ENCODE results near the gene ULK4.
"Not testable (repeated sequence)": the region's sequence is repeated elsewhere in the genome, so short reads cannot be mapped to it uniquely, and the experiment has no call there.

Gene ULK4

DNA sequence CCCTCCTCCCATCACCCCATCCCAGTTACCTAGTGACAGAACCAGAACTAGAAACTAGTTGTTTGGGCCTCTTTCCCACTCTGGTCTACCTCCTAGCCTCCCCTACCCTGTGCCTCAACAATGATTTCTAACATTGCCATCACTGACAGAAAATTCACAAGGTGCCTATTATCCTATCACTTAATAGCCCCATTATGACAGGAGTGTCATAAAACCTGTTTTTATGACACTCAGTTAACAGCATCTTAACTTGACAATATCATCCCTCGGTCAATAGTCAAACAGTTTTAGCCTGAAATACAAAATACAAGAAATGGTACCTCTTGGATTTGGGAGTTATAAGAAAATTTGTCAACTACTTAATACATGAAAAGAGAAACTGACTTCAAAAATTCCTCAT, 46.5 kb downstream of the ULK4 start:
- no peak for TF ChIP-seq ZNF274 (IDR thresholded peaks at IDR 0.05; ENCODE audit: low read depth, low read length)
- no peak overlapping the region for H3K4me3 ChIP-seq (ENCODE audit: low read length)

DNA sequence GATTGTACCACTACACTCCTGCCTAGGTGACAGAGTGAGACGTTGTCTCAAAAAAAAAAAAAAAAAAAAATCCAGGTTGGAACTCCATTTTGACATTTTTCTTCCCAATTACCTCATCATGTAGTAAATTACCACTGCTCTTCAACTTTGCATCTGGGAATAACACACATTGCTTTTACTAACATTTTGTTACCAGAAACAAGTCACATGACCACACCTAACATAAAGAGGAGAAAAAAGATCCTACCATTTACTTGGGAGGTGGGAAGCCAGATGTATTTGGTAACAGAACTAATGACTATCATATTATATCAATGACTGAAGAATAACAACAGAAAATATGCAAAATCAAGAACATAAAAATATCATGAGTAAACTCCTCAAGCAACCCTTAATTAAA, 49.6 kb downstream of the ULK4 start:
- no peak for TF ChIP-seq ZNF274 (IDR thresholded peaks at IDR 0.05; ENCODE audit: low read depth, low read length)

DNA sequence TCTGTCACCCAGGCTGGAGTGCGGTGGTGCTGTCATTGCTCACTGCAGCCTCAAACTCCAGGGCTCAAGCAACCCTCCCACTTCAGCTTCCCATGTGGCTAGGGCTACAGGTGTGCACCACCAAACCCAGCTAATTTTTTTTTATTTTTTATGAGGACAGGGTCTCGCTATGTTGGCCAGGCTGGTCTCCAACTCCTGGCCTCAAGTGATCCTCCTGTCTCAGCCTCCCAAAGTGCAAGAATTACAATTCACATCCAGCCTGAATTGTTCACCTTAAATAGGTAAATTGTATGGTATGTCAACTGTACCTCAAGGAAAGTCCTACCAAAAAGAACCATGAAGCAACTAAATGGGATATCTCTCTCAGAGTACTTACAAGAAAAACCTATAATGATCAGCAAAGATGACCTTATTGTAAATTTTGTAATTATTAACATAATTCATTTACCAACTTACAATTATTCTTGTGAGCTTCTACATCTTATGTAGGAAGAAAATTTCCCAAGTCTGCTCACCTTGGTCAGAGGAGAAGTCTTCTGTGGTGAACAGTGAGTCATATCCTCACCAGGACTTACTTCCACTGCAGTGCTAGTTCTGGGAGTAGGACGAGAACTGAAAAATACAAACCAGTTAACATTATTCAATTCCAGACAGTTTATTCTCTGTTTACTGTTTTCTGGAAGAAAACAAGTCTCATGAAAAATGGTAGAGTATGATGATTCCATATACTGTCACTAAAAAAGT, 54.4 kb downstream of the ULK4 start:
- no peak overlapping the region for H3K4me3 ChIP-seq (ENCODE audit: low read length)
- TF ChIP-seq ZNF274 (IDR thresholded peaks at IDR 0.05; ENCODE audit: low read depth, low read length): no peak

More for the DNA sequence above, 49.6 kb downstream of the ULK4 start:
- H3K4me3 ChIP-seq (ENCODE audit: low read length): no peak overlapping the region

DNA sequence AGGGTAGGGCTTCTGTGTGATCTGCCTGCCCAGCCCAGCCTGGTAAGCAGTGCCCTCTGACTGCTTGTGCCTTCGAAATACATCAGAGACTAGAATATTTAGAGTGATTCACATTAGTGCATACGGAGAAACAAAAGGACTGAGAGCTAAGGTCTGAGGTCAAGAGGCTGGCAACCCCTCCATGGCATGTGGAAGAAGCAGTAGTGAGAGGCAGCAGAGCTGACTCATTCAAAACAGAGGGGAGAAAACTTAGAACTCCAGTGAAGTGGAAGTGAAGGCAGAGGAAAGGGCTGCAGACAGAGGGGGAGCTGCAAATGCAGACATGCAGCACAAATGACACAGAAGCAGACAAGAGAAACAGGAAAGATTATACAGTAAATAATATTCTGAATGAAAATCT, 61.6 kb downstream of the ULK4 start:
- TF ChIP-seq ZNF274 (IDR thresholded peaks at IDR 0.05; ENCODE audit: low read depth, low read length): no peak
- no peak overlapping the region for H3K4me3 ChIP-seq (ENCODE audit: low read length)

DNA sequence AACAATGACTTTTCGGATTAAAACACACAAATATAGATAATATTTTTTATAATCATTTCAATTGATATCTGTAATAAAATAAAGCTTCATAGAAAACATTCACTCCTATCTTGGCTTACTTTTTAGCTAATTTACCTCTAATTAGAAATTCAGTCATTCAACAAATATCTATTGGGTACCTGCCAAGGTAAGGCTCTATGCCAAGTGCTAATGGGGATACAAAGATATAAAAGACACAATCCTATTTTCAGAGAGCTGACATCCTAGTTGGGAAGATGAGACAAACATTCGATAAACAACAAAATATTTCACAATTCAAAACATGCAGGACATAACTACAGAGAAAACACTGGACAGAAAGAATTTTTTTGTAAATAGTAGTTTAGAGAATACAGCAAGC, 63.3 kb downstream of the ULK4 start:
- TF ChIP-seq ZNF274 (IDR thresholded peaks at IDR 0.05; ENCODE audit: low read depth, low read length): no peak
- H3K4me3 ChIP-seq (ENCODE audit: low read length): no peak overlapping the region

DNA sequence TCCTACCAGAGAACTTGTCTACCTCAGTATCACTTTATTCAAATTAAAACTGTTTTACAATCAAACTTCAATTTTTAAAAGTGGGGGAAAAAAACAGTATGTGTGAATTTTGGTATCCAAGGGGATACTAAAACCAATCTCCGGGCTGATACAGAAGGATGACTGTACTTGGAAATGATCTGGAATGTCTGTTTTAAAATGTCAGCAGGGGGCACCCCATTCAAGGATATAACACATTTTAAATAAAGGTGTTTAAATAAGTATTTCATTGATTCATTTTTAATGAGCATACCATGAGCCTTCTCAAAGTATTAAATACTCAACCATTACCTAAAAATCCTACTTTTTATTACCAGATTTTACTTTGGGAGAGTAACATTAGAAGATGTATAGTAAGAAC, 67.9 kb downstream of the ULK4 start:
- no peak overlapping the region for H3K4me3 ChIP-seq (ENCODE audit: low read length)
- no peak for TF ChIP-seq ZNF274 (IDR thresholded peaks at IDR 0.05; ENCODE audit: low read depth, low read length)

DNA sequence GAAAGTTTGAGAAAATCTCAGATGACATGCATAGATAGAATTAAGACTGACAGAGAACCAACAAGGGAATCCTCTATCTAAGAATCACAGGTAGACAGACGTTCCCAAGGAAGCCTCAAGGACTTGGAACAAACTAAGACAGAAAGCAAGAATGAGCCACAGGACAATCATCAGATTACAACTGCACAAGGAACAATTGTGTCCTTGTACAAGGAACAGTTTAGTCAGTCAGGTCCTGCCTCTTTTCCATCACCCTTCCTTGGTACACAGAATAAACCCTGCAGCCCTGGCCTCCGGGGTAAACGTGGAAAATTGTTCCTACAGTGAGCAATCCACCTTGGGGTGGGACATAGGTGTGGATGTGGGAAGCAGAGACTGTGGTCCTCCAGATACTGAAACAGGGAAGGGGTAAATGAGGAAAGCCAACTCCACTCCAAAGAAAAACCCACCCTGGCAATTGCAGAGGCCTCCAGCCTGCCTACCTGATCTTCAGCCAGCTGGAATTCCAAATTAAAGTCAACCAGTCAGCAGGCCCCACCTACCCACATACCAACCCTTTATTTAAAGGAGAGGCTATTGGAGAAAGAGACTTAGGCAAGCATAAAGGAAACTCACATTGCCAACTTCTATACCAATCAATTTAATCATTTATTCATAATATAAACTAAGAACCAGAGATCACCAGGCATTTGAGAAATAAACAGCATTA, 73.4 kb downstream of the ULK4 start:
- TF ChIP-seq ZNF274 (IDR thresholded peaks at IDR 0.05; ENCODE audit: low read depth, low read length): no peak
- H3K4me3 ChIP-seq (ENCODE audit: low read length): no peak overlapping the region

DNA sequence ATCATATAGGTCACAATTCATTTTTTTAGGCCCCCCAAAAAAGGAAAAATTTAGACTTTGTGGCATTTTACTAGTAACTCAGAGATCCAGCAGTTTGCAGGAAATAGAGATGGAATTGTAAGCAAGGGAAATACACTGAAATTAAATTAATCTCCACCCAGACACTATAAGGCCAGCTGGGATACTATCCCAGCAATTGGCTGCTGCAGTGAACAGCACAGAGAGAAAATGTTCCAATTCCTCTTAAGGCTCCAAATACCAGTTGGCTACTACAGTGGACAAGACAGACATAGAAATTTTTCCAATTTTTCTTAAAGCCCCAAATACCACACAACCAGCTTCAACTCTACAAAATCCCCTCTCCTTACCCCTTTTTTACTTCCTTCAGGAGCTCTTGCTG, 78.9 kb downstream of the ULK4 start:
- TF ChIP-seq ZNF274 (IDR thresholded peaks at IDR 0.05; ENCODE audit: low read depth, low read length): no peak
- no peak overlapping the region for H3K4me3 ChIP-seq (ENCODE audit: low read length)

DNA sequence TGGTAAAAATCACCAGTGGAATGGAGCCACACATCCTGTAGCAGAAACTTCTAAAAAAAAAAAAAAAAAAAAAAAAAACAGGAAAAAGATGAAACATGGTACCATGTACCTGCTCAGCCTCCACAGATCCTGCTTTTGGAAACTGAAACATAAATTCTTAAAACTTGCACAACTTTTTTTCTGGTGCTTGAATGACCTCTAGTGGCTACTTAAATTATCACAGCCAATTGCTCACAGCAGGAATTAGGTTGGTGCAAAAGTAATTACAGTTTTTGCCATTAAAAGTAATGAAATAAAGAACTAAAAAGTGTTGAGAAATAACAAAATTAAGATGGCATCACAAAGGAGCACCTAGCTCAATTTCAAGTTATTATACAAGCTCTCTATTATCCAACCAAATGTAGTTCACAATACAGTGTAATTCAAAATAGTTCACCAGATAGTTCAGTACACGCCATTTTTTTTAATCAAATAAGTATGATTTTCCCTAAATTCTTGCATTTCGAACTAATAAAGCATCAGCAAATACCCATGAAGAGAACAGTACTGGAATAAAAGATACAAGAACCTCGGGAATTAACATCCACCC, 80.6 kb downstream of the ULK4 start:
- no peak for TF ChIP-seq ZNF274 (IDR thresholded peaks at IDR 0.05; ENCODE audit: low read depth, low read length)
- H3K4me3 ChIP-seq (ENCODE audit: low read length): no peak overlapping the region

DNA sequence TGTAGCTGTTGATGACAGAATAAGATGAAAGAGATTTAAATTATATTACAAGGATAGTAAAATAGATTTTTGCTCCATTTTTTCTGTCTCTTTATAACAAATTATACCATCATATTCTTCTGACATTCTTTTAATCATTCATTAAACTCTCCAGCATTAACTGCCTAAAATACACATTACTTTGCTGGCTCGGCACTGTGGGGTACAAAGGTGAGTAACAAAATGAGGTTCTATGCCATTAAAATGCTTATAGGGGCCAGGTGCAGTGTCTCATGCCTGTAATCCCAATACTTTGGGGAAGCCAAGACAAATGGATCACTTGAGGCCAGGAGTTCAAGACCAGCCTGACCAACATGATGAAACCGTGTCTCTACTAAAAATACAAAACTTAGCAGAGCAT, 81.5 kb downstream of the ULK4 start:
- H3K4me3 ChIP-seq (ENCODE audit: low read length): no peak overlapping the region
- TF ChIP-seq ZNF274 (IDR thresholded peaks at IDR 0.05; ENCODE audit: low read depth, low read length): no peak

DNA sequence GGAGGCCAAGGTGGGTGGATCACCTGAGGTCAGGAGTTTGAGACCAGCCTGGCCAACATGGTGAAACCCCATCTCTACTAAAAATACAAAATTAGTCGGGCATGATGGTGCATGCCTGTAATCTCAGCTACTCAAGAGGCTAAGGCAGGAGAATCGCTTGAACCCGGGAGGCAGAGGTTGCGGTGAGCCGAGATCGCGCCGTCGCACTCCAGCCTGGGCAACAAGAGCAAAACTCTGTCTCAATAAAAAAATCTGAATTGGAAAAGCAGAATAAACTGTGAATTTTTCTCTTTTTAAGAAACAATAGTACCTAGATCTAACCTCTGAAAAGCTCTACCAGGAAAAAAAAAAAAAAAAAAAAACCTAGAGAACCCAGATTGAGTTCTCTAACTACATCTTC, 84.2 kb downstream of the ULK4 start:
- not testable (repeated sequence) for H3K4me3 ChIP-seq (ENCODE audit: low read length)

DNA sequence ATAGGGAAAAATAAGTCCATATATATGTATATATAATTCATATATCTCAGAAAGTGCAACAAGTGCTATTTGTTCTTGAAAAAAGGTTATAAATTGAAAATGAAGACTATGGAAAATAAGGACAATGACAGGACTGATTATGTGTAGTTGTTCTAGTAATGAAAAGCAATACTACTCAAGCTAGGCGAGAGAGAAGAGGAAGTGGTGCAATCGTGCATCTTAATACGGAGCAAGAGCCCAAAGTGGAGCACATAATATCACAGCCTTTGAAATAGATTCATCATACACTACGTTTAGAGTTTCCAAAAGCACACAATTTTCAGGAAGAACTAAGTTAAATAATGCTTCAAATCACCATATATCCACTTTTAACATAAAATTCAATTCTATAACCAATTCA, 87.9 kb downstream of the ULK4 start:
- TF ChIP-seq ZNF274 (IDR thresholded peaks at IDR 0.05; ENCODE audit: low read depth, low read length): no peak
- no peak overlapping the region for H3K4me3 ChIP-seq (ENCODE audit: low read length)

DNA sequence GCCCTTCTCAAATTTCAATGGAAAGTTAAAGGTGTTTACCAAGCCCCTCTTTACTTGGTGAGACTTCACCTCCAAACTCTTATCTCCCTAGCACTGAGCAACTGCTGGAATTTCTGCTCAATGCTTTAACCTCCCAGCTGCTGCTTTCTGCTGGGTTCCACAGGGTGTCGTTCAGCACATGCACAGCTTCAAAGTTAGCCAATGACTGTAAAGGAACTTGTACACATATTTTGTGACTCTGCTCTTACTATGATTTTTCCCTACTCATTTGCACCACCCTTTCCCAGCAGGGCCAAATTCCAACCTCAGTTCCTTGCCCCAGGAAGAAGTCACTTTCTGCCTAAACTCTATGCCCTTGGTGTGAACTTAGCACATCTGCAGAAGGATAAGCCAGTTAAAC, 89.7 kb downstream of the ULK4 start:
- TF ChIP-seq ZNF274 (IDR thresholded peaks at IDR 0.05; ENCODE audit: low read depth, low read length): no peak
- no peak overlapping the region for H3K4me3 ChIP-seq (ENCODE audit: low read length)

DNA sequence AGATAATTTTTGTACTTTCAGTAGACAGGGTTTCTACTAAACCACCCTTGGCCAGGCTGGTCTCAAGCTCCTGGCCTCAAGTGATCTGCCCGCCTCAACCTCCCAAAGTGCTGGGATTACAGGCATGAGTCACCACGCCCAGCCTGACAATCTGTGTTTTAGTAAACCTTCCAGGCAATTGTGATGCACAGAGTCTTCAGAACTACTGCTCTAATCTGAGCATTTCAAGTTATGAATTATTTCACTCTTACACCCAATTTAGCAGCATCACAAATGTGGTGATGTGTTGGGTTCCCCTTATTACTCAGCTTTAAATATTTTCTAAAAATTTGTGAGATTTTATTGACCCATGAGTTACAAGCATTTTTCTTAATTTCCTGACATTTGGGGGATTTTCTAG, 94.4 kb downstream of the ULK4 start:
- TF ChIP-seq ZNF274 (IDR thresholded peaks at IDR 0.05; ENCODE audit: low read depth, low read length): no peak

DNA sequence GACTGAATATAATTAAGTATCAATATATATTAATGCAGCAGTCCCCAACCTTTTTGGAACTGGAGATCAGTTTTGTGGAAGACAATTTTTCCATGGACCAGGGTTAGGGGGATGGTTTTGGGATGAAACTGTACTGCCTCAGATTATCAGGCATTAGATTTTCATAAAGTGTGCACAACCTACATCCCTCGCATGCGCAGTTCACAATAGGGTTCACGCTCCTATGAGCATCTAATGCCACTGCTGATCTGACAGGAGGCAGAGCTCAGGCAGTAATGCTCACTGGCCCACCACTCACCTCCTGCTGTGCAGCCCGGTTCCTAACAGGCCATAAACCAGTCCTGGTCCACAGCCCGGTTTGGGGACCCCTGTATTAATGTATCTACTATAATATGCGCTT, 95.6 kb downstream of the ULK4 start:
- no peak for TF ChIP-seq ZNF274 (IDR thresholded peaks at IDR 0.05; ENCODE audit: low read depth, low read length)
- H3K4me3 ChIP-seq (ENCODE audit: low read length): no peak overlapping the region

More for the DNA sequence above, 94.4 kb downstream of the ULK4 start:
- no peak overlapping the region for H3K4me3 ChIP-seq (ENCODE audit: low read length)

Data from GM08714 (cell line).